SK-N-SH (cell line): Measurements from ENCODE around the gene ZNF385A.

Source experiments
- EP300 ChIP-seq, 2 experiments: IDR thresholded peaks; 2 replicates each; pipeline versions ENCODE4 v1.4.0 to v1.6.1; 2012; ENCODE audit warnings: borderline replicate concordance in 1 of 2, low read depth in 1 of 2, low read length in 1 of 2
- FOXM1 ChIP-seq: IDR thresholded peaks from 2 replicates; pipeline ENCODE4 v1.4.0; 2012; ENCODE audit warnings: low read depth, mild to moderate bottlenecking
- IRF3 ChIP-seq: fragments of 150-350 bp; IDR thresholded peaks from 2 replicates; pipeline ENCODE4 v1.6.1; 2016; ENCODE audit warnings: mild to moderate bottlenecking, low read depth, low read length
- MEF2A ChIP-seq: IDR thresholded peaks from 2 replicates; pipeline ENCODE4 v1.4.0; 2012; ENCODE audit warnings: low read depth, borderline replicate concordance
- POLR2AphosphoS5 ChIP-seq: IDR thresholded peaks from 2 replicates; pipeline ENCODE4 v1.6.1; 2012; ENCODE audit warnings: low read depth, low read length
- RAD21 ChIP-seq: IDR thresholded peaks from 2 replicates; pipeline ENCODE4 v1.6.1; 2012; ENCODE audit warnings: mild to moderate bottlenecking, low read length
- RFX5 ChIP-seq: IDR thresholded peaks from 2 replicates; pipeline ENCODE4 v1.6.1; 2012; ENCODE audit warnings: mild to moderate bottlenecking, improper control_type of control experiment, low read length
- TF ChIP-seq, protein P1 (sequence below): fragments of 200-600 bp; sonication (generic); IDR thresholded peaks from 2 replicates; pipeline ENCODE4 v1.6.1; 2017; ENCODE audit warnings: antibody characterized with exemption, mild to moderate bottlenecking, moderate library complexity

DNA sequence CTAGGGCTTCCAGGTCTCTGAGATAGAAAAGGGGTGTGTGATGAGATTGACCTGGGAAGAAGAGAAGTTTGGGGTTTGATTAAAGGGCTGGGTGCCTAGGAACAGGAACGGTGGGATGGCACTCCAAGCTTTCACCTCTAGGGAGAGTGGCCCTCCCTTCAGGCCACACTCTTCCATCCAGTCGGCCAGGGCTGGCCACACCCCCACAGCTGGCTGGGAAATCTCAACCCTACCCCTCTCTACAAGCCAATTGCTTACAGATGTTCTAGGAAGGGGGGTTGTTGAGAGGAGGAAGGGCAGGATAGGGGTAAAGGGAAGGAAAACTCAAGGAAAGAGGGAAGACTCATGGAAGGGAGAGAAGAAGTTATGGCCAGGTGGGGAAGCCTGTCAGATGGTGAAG, 41.2 kb upstream of the ZNF385A start:
- no peak for TF ChIP-seq FOXM1
- TF ChIP-seq, protein P1, sequence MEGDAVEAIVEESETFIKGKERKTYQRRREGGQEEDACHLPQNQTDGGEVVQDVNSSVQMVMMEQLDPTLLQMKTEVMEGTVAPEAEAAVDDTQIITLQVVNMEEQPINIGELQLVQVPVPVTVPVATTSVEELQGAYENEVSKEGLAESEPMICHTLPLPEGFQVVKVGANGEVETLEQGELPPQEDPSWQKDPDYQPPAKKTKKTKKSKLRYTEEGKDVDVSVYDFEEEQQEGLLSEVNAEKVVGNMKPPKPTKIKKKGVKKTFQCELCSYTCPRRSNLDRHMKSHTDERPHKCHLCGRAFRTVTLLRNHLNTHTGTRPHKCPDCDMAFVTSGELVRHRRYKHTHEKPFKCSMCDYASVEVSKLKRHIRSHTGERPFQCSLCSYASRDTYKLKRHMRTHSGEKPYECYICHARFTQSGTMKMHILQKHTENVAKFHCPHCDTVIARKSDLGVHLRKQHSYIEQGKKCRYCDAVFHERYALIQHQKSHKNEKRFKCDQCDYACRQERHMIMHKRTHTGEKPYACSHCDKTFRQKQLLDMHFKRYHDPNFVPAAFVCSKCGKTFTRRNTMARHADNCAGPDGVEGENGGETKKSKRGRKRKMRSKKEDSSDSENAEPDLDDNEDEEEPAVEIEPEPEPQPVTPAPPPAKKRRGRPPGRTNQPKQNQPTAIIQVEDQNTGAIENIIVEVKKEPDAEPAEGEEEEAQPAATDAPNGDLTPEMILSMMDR = no peak
- no peak for TF ChIP-seq RFX5
- TF ChIP-seq RAD21 = no peak
- TF ChIP-seq MEF2A = no peak
- no peak for TF ChIP-seq EP300 (IDR thresholded peaks at IDR 0.05; ENCODE audit: borderline replicate concordance in 1 of 2, low read depth in 1 of 2, low read length in 1 of 2)
- no peak for TF ChIP-seq POLR2AphosphoS5
- TF ChIP-seq IRF3 = no peak
